ENCODE results near the gene PPP1CC.

PPP1CC gene

DNA sequence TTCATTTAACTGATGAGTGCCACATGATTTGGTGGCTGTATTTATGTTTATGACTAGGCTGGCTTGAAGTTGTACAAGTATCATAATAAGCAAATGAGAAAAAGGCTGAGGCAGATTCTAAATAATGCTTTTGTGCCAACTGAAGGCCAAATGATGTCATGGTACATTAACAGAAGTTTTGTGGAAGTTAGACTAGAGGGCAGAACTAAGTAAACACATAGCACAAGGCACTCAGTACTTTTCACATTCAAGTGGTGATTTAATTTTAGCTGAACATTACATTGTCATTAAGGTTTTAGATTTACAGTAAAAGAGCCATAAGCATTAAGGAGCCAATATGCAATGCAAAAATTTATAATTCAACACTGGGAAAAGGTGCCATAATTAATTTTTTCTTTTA lies 21.1 kb downstream of the PPP1CC start:
- no peak for DNase-seq

DNA sequence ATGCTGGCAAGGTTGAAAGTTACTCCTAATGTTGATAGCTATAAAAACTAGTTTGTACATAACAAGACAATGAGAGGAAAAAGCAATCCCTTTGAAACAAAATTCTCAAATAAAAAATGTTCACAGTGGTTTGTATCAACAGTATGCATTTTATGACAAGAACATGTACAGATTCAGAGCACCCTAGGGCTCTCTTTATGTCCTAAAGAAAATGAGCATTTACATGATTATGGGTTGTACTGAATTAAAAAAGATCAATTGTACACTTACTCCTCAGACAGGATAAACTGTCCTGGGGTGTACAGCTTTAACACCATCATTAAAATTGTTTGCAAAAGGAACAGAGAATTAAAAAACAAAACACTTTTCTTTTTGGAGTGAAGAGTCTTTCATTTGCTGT lies 22.2 kb downstream of the PPP1CC start:
- DNase-seq, result no peak

DNA sequence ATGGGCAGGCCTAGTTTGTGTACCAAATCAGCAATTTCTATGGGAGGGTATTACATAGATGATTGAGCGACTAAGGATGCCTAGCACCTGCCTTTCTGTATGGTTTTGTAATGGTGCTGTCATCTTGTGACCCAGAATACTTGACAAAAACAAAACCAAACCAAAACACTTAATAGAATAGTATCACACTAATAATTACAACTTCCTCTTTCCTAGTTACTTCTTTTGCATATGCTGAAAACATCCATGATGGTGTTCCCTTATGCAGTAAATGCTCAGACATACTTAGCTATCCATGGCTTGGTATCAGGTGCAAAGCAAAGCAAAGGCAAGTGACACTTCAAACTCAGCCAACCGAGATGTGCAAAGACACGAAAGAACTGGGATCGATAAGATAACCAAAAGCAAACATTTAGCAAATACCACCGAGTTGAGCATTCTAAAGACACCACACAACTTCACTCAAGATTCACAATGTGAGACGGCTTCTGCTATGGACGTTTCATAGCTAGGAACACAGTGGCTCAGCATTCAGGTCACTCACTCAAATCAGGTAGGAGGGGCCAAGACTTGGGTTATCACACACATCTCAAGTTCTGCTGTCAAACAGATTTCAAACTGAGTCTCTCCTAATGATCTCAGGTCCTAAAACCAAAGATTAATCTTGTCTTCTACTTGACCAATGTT lies 24.3 kb downstream of the PPP1CC start:
- no peak for DNase-seq

DNA sequence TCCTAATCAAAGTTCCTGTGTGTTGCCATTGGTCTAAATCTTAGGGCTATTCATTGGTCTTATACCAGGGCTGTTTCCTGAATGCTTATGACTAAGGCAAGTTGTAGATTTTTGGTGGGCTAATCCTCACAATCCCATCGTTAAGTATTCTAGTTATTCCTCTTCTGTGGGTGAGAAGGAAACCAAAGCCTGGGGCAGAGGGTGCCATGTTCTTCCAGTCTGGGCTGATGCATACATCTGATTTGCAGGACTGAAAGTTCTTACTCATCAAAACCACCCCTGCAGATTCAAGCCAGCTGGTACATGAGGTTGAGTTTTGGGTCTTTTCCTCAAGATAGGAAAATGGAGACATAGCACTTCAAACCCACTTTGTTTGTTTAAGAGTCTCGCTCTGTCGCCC lies 25.7 kb downstream of the PPP1CC start:
- no peak for DNase-seq

DNA sequence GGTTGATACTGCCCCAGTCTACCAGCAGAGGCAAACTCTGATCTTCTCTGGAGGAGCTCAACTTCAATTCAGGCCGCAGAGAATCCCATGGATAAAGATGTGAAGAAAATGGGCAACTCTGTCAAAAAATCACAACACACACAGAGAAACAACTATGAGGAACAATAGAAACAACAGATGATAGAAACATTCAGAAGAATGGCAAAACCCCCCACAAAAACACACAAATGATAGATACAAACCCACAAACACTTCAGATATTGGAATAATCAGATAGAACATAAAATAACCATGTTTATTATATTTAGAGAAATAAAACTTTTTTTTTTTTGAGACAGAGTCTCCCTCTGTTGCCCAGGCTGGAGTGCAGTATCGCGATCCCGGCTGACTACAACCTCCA lies 33.8 kb downstream of the PPP1CC start:
- DNase-seq, result no peak

DNA sequence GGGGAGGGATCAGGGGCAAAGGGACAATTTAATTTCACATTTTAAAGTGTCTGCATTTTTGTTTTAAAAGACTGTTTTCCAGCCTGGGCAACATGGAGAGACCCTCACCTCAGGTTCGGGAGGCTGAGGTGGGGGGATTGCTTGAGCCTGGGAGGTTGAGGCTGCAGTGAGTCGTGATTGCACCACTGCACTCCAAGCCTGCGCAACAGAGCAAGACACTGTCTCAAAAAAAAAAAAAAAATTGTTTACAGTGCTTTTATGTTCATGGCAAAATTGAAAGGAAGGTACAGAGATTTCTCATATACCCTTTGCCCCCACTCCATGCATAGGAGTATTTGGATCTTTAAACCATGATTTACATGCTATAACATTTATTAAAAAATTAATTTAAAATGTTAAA lies 37.4 kb downstream of the PPP1CC start:
- no peak for DNase-seq

DNA sequence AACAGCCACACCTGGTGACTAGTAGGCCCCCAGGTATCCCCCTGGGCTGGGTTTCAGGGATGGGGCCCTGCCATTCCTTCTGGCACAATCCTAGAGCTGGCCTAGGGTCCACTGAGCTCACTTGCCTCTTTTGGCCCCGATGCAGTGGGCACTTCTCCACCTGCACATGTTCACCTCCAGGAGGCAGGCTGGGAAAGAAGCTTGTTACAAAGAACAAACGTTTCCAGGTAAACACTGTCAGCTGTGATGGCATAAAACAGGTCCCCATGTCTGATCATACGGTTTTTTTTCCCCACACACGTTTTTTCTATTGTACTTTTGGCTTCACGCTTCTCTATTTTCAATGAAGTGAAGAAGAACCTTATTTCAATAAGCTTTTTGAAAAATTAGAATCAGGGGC lies 37.9 kb downstream of the PPP1CC start:
- no peak for DNase-seq

DNA sequence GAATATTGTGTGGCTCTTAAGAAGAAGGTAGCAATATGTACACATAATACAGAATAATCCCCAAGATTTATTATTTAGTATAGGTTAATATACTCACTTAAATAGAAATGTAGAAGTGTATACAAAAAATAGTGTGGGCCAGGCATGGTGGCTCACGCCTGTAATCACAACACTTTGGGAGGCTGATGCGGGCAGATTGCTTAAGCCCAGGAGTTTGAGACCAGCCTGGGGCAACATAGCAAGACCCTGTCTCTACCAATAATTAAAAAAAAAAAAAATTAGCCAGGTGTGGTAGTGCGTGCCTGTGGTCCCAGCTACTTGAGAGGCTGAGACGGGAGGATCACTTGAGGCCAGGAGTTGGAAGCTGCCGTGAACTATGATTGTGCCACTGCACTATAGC lies 38.5 kb downstream of the PPP1CC start:
- no peak for DNase-seq

DNA sequence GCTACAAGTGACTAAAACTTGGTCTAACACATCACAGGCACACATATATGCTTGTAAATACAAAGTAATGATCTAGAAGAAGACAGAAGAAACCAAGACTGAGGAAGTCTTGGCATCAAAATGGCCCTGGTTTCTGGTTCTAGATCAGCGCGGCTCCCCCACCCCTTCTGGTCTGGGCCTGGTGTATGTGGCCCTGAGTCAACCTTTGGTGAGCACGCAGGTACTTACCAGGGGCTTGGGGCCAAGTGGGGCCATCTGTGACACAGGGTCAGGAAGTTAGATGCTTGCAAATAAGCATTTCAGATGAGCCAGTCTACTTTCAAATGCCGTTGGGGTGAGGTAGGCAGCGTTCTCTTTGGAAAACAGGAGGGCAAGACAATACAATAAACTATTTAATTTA lies 40.6 kb downstream of the PPP1CC start:
- DNase-seq, result no peak

DNA sequence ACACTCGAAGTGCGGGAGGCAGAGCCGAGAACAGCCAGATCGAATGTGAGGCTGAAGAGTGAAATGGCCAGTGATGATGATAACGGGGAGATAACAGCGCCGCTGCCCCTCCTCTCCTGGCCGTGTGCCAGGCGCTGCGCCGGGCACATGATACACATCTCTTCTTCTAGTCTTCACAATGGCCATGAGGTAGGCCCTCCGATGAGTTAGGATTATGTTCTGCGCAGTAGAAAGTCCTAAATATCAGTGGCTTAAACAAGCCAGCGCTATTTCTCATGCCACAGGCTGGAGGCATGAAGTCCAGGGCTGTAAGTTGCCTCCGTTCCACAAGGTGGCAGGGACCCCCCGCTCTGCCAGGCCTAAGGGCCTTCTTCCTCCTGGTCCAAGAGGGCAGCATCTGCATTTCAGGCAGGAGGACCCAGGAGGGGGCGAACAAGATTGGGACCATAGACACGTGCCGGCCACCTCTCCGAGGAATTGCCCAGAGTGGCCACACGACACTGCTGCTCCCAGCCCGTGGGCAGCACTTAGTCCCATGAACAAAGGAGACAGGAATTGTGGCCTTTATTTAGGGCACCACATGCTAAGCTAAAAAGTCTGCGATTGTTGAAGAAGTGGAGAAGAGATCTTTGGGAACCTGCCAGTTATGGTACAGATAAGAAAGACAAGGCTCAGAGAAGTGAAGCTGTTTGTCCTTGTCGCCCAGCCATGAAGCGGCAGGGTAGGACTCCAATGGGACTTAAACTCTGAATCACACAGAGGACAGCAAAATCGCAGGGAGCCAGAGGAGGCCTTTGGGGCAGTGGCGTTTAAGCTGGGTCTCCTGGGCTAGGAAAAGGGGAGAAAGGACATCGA lies 42.9 kb downstream of the PPP1CC start:
- no peak for DNase-seq

DNA sequence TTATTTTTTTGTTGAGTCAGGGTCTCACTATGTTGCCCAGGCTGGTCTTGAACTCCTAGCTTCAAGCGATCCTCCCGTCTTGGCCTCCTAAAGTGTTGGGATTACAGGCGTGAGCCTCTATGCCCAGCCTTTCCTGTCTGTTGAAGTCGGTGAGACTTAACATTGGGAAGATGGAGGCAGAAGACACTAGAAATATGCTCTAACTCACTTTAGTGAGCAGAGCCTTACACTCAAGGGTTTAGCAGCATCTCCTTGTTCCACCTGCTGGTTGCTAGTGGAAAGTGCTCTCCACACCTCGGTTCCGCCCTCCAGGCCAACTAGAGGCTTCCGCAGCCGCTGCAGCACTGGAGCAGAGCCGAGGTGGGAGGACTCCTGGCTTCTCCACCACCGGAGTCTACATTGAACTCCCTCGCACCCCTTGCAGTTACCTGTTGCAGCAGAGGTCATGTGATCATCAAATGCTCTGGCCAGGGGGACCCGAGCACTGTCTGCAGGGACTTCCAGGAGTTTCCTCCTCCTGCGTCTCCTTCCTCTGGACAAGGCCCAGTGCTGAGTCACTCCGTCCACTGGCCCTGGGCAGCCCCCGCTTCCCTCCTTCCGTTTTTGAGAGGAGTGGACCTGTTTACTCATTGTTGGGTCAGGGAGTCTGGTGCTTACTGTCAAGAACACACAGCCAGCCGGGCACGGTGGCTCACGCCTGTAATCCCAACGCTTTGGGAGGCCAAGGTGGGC lies 44.4 kb downstream of the PPP1CC start:
- DNase-seq, result no peak

DNA sequence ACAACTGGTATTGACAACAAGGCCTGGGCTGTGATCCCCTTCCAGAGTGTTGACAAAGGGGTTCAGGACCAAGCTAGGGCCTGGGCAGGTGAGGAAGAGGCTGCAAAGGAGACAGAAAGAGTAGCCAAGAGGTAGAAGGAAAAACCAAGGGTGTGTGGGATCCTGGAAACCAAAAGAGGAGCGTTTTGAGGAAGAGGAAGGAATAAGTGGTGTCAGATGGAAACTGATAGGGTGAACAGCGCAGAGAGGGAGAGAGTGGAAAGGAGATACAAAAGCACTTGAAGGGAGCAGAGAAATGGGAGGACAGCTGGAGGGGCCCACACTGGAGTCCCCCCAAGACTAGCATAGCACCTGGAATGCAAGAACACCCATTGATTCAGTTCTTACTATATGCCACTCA lies 45.5 kb downstream of the PPP1CC start:
- no peak for DNase-seq

DNA sequence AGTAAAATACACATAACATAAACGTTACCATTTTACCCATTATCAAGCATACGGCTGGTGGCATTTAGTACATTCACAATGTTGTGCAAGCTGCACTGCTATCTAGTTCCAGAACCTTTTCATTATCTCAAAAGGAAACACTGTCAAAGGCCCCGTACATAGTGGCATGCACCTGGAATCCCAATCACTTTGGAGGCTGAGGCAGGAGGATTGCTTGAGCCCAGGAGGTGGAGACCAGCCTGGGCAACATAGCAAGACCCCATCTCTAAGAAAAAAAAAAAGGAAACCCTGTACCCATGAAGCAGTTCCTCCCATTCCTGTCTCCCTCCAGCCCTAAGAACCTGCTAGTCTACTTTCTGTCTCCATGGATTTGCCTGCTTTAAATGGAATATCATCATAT lies 46.4 kb downstream of the PPP1CC start:
- no peak for DNase-seq

DNA sequence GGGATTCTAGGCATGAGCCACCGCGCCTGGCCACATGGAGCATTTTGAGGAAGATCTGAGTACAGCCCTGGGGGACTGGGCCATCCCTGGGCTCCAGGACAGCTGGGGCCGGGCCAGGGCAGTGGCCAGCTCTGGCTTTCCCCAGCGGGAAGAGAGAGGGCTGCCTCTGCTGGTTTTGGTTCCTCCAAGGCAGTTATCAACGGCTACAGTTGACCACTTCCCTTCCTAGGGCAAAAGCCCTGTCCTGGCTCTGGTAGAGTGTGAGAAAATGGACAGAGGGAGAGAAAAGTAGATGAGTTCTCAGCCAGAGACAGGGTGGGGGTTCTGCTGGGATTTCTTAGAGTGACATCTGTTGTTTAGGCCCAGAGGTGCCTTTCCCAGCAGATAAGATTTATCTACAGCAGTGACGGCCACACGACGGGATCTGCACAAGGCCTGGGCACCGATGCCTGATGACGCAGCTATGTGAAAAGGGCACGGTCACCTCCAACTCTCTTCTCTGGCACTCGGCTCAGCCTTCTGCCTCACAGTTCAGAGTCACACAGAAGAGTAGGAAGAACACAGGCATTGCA lies 48.3 kb downstream of the PPP1CC start:
- DNase-seq, result no peak

DNA sequence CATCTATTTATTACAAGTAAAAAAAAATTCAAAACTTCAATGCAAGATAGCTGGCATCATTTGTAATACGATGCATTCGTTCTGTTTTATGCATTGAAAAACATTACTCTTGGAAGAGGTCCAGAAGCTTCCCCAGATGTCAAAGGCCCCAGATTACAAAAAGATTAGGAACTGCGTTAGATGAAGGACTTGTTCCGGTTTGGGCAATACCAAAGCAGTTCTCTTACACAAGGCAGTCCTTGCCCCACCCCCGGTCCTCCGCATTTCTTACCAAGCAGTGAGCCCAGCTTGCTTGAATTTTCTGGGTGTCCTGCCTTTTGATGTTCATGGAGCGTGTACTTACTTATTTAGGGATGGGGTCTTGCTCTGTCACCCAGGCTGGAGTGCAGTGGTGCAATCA lies 49.0 kb downstream of the PPP1CC start:
- DNase-seq, result no peak

DNA sequence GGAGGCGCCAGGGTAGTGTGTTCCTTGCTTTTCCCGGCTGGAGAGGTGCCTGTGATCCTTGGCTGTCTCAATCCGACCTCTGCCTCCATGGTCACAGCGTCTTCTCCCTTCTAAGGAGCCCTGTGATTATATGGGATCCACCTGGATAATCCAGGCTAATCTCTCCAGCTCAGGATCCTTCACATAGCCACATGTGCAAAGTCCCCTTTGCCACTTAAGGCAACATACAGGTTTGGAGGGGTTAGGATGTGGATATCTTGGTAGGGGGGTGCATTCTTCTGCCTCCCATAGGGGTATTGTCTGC lies 52.6 kb downstream of the PPP1CC start:
- no peak for DNase-seq

DNA sequence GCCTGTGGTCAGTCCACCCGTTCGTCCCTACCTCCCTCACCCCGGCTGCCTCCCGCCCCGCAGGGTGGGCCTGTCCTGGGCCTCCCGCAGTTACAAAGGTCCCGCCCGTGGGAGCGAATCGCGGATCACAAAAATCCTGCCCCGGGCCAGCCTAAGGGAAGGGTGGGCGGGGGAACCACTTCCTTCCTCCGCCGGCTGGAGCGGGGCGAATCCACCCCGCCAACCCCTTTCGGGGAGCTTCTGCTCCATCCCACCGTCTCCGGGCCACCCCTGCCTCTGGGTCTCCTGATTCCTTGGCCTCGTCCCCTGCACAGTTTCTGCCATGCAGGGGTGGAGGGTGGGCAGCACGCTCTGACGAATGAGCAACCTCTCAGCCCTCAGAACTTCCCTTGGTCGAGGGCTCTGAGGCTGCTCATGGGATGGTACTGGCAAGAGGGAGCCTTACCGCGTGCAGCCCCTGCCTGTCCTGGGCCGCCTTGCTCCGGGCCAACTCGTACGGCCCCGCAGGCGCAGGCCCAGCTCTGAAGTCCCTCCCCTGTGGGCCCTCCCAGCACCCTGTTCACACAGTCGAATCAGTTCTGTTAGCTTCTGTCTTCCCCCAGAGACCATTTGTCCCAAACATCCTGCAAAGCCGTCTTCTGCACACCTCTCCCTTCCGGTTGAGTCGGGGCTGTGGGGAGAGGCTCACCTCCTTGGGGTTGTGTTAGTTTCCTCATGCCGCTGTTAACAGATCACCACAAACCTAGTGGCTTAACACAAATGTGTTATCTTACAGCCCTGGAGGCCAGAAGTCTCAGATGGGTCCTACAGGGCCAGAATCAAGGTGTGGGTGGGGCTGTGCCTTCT lies 53.2 kb downstream of the PPP1CC start:
- DNase-seq, result no peak

DNA sequence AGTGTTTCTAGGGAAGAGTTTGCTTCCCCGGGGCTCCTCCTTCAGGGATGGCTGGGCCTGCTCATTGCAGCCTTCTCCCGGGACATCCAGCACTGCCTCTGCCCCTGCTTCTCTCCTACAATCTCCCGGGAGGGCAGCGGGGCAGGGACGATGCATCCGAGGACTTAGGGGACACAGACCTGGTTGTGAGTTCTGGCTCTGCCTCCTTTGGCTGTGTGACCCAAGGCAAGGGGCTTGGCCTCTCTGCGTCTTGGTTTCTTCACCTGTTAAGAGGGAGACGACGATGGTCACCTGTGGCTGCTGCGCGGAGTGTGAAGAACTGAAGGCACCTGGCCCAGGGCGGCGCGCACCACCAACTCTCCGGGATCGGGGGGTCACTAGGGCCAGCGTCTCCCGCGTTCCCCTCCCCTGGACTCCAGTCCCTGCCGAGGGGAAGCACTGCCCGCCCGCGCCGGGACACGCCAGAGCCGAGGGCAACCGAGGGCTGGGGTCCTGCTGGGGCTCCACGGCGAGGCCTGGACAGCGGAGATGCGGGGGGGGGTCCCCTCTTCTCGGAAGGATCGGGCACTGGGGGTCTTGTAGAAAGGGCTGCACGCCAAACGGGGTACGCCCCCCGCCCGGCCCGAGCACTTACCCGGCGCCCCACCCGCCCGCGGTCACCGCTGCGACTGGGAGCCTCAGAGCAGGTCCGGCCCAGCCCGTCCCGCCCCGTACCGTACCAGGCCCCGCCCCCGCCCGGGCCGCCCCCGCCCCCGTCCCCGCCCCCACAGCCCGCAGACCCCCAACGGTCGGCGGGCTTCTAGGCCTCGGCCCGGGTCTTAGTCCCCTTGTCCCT lies 54.0 kb downstream of the PPP1CC start, which contains the start of gene HVCN1:
TSS of gene HVCN1 (minus strand) at position 670 of the 835 bp plus-strand sequence. CDS start 5,870 bp downstream, outside the sequence.
- no peak for DNase-seq

DNA sequence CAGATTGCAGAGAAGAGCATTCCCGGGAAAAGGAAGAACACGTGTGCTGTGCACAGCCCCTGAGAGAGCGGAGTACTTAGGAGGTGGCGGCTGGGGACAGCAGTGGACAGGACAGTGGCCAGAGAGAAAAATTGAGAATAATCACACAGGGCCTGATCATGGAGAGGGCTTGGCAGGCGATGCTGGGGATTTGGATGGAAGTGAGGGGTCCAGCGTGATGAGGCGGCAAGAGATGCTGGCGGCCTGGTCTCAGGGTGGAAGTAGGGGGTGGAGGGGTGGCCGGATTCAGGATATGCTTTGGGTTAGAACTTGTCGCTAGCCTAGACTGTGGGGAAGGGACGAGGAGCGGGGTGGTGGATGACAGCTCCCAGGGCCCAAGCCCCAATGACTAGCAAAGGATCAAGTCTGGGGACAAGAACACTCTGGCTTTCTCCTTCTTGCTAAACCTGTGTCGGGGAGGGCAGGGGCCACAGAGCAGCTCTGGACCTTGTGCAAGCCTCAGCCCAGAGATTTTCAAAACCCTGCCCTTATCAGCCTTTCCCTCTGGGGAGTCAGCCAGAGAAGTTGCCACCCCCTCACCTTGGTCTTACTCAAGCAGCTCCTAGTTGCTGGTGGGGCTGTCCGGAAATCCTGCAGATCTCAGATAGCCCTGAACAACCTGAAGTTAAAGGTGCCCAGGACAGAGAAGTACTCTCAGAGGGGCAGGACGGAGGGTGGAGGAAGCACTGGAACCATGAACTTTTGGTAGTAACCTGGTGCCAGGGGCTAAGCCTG lies 55.1 kb downstream of the PPP1CC start:
- DNase-seq, result no peak

DNA sequence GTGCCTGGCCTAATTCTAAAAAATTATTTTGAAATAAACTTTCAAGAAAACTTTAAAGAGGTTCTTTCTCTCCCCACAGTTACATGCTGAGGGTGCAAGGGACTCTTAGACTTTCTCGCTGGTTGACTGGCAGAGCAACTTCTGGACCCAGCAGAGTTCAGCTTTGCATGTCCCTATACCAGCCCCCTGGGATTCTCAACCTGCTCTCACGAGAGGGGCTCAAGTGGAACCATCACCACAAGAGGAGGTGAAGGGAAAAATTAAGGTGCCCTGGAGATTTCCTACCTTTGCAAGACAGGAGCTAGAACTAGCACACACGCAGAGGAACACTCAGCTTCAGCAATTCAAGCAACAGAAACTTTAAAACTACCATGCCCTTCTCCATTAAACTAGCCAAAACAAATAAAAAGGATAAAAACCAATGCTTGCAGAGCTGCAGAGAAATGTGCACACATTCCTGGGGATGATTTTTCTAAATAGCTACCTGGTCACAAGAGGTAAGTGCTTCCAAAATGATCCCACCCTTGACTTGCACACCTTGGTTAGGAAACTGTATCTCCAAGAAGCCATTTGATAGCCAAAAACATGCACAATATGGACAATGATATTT lies 56.3 kb downstream of the PPP1CC start:
- no peak for DNase-seq

Measured in cerebellar nuclear complex (tissue), 1 donor.